GM18517 (cell line): ENCODE data around the gene HMBS.
A peak's percentile ranks its signal among the peaks of the same experiment; 100 is the strongest.
"Not testable (repeated sequence)": the region's sequence is repeated elsewhere in the genome, so short reads cannot be mapped to it uniquely, and the experiment has no call there.

ENCODE experiments used
- ATAC-seq: cut with Tn5 transposase; IDR thresholded peaks from one replicate; pipeline ENCODE4 v1.9.1; 2021; ENCODE audit warnings: mild to moderate bottlenecking, moderate library complexity; ENCODE audit not compliant: unreplicated experiment

The HMBS gene

DNA sequence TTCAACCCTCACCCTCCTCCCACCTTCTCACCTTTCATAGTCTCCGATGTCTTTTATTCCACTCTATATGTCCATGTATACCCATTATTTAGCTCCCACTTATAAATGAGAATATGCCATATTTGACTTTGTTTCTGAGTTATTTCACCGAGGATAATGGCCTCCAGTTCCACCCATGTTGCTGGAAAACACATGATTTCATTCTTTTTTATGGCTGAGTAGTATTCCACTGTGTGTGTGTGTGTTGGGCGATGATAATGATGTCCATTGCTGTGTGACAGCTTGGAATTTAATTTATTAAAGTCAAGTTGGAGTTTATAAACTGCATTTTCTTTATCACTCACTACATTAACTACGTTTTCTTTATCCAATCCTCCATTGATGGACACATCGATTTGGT, 33.5 kb downstream of the HMBS start:
- ATAC-seq, result no peak

DNA sequence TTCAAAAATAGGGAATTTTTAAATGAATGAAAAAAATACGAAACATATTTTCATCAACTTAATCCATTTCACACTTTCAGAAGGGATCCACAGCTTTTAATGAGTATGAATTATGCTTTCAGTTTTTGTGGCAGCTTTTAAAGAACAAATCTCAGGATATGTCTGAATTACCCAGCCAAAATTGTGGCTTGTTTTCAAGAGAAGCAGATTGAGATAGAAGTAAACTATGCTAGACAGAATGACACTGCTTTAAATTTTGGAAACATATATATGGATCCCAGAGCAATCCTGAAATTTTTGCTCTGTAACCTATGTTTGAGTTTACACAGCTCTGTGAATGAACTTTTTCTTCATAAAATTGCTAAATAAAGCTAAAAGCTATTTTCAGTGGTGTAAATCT, 34.3 kb downstream of the HMBS start:
- ATAC-seq, result no peak

DNA sequence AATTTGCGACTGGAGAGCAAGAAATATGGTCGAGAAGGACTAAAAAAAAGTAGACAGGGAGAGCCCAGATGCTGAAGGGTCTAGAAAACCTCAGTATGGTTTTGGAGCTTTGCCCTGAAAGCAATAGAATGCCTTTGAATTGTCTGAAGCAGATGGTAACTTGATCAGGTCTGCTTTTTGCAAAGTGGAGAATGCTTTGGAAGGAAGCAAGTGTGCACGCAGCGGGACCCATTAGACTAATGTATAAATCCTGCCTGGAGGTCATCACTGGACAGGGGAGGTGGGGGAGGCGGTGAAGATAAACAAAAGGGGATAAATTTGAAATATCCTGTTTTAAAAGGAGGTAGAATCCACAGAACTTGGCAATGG, 35.9 kb downstream of the HMBS start:
- no peak for ATAC-seq

DNA sequence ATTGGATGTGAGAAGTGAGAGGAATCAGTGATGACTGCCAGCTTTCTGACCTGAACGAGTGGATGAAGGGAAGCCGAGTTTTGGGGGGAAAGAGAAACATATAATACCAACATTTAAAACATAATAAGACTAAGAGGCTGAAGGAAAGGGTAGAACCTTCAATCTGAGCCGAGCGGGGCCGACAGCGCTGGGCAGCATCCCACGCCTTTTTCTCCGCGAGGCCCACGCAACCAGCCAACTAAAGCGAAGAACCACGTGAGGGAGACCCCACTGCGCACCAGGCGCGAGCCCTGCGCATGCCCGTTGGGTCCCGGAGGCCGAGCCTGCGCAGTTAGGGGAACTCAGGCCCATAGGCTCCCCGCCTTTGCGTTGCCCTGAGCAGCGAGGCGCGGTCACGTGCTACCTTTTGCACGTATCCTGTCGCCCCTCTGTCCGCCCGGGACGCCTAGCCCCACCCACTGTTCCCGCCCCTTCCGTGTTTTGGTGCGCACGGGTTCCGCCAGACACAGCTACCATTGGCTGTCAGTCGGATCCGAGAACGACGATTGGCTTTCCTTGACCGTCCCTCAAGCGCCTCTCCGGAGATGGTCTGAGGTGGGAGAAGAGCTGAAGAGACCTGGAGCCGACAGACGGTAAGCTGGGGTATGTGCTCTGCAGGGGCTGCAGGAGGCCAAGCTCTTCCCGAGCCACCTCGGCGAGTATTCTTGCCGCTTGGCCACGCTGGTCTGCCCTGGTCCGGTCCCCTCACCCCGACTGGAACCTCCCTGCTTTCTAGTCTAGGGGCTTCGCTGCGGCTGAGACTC, 36.5 kb downstream of the HMBS start, which contains the start of gene HINFP:
HINFP (plus strand) TSS at position 573 of the 803 bp plus-strand sequence. CDS start 5,365 bp downstream, outside the sequence.
- ATAC-seq, result peak; percentile 87

DNA sequence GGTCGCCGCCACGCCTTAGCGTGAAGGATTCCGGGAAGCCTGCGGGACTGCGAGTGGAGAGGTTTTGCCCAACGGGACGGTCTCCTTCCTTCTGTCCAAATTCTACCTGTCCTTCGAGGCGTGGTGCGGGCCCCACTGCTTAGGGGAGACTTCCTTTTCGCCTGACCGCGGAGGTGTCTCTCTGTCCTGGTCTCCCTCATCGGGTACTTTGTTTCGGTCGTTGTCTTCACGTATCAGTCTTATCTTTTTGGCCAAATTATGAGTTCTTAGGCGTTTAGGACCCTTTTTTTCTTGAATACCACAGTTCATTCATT, 37.1 kb downstream of the HMBS start:
- peak; percentile 14 for ATAC-seq

DNA sequence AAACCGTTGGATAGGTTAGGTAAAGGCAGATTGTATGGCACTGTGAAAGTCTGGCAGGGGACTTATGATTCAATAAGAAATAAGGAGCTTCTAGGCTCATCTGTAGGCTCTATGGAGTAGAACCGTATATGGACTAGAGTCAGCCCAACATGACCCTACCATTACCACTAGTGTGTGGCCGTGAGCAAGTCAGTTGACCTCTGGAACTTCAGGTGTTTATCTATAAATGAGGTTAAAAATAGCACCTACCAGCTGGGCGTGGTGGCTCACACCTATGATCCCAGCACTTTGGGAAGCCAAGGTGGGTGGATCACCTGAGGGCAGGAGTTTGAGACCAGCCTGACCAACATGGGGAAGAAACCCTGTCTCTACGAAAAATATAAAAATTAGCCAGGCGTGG, 41.1 kb downstream of the HMBS start:
- ATAC-seq, result no peak

DNA sequence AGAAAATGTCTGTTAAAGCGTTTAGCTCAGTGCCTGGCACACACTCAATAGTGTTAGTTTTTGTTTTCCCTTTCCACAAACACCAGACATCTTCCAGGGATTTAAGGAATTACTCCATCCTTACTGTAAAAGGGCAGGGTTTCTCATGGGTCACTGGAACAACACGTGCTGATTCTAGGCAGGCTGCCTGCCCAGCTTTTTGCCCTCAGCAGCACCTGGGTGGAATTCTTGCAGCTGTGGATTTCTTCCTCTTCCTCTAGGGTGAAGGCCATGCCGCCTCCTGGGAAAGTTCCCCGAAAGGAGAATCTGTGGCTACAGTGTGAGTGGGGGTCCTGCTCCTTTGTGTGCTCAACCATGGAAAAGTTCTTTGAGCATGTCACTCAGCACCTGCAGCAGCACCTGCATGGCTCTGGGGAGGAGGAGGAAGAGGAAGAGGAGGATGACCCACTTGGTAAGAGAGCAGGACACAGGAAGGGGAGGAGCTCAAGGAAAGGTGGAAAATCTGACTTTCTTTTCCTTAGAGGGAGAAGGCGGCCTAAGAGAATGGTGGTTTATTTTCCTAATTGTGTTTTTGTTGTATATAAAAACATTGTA, 42.1 kb downstream of the HMBS start:
- no peak for ATAC-seq

DNA sequence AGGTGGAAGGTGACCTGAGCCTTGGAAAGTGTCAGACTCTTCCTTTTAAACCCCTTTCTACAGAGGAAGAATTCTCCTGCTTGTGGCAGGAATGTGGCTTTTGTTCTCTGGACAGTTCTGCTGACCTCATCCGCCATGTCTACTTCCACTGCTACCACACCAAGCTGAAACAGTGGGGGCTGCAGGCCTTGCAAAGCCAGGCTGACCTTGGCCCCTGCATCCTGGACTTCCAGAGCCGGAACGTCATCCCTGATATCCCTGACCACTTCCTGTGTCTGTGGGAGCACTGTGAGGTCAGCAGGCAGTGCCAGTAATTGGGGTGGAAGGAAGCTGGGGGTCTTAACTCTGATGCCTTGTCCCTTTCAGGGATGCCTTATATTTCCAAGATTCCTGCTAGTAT, 46.0 kb downstream of the HMBS start:
- ATAC-seq, result no peak

DNA sequence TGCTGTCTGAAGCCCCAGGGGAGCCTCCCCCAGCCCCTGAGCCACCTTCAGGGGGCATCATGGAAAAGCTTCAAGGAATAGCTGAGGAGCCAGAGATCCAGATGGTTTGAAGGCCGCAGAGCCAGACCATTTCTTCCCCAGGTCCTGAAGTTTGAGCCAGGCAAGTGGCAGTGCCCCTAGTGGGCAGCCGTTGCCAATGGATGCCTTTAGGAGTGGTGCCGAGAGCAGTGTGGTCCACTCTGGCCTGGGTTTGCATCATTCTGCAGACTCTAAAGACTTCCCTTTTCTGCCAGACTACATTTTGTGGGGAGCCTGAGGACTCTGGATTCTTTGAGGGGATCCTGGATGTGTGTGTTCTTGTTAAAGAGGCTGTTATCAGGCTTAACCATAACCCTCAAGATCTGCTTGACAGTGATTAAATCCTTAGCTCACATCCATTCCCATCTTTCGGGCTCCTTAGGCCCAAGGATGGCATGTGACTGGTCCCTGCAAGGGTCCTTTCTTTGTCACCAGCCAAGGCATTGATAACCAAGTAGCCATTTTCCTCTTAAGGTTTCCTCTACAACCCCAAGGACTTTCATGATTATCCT, 49.8 kb downstream of the HMBS start:
- no peak for ATAC-seq

DNA sequence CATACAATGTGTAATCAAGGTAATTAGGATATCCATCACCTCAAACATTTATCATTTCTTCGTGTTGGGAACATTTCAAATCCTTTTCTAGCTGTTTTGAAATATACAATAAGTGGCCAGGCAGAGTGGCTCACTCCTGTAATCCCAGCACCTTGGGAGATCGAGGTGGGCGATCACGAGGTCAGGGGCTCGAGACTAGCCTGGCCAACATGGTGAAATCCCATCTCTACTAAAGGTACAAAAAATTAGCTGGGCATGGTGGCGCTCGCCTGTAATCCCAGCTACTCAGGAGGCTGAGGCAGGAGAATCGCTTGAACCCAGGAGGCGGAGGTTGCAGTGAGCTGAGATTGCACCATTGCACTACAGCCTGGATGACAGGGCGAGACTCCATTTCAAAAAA, 54.6 kb downstream of the HMBS start:
- ATAC-seq, result not testable (repeated sequence)
